K562 (cell line): ENCODE results near the gene ITGA2B. TPM values are rescaled to one million over a fixed set of nuclear protein-coding genes. Genes with fewer than 3 reads are reported as not detected.

Experiments
- ATAC-seq: fragments of 200-7000 bp; cut with Tn5 transposase; 3 replicates; pipeline ENCODE4 v1.9.1; 2020; ENCODE audit warnings: moderate library complexity
- BruUV-seq: library from RNA; stranded (reverse); fragments of 400-500 nt; replicated peaks from 2 replicates; lab custom pipeline; 2021; lab: Mats Ljungman, UMichigan
- CTCF ChIA-PET: fragments of 300-600 bp; formaldehyde crosslinking; extraction: SDS; loops from one replicate; lab custom pipeline; 2021; ENCODE audit warnings: low intra/inter-chr PET ratio; lab: Yijun Ruan, JAX
- POLR2A ChIA-PET: fragments of 300-600, 350-650 bp; sonication (Branson Sonifier 250); formaldehyde crosslinking; extraction: SDS; loops from one replicate; lab custom pipeline; 2021; ENCODE audit warnings: antibody characterized with exemption, inconsistent platforms; lab: Yijun Ruan, JAX
- DNase-seq, 4 experiments: peaks; one replicate each; pipeline versions ENCODE4 v3.0.0 to v3.0.0-alpha.2; 2011 to 2018; ENCODE audit warnings: low spot score in 3 of 4, mixed read lengths in 3 of 4; ENCODE audit errors: extremely low read depth in 1 of 4
- FAIRE-seq: peaks from 2 replicates; lab custom pipeline; 2011; peaks lifted over from hg19 to GRCh38; lab: Jason Lieb, UNC
- H2AFZ ChIP-seq: 2 replicates; pipeline ENCODE4 v1.6.0; 2011; ENCODE audit warnings: low read depth, low read length, control low read depth, inconsistent platforms
- H3K27ac ChIP-seq: fragments of 200-600 bp; 3 replicates; pipeline ENCODE4 v1.8.0; 2011; ENCODE audit warnings: low read depth, mild to moderate bottlenecking, control low read depth, inconsistent platforms, low read length, moderate library complexity, mixed read lengths; ENCODE audit errors: extremely low read depth
- H3K27me3 ChIP-seq, 2 experiments: fragments of 300-600 bp in 1 of 2; 2 replicates in 1 of 2; 3 replicates in 1 of 2; pipeline versions ENCODE4 v1.6.0 to v1.8.0; 2011; ENCODE audit warnings: inconsistent platforms in 2 of 2, low read length in 2 of 2, mild to moderate bottlenecking in 1 of 2, mixed read lengths in 1 of 2, moderate library complexity in 1 of 2; ENCODE audit not compliant: control insufficient read depth in 2 of 2, insufficient read depth in 2 of 2
- H3K36me3 ChIP-seq: fragments of 300-600 bp; 3 replicates; pipeline ENCODE4 v1.8.0; 2011; ENCODE audit warnings: mild to moderate bottlenecking, low read length, inconsistent platforms; ENCODE audit not compliant: control insufficient read depth, insufficient read depth
- H3K4me1 ChIP-seq, 2 experiments: fragments of 200-600 bp in 1 of 2; replicated peaks in 1 of 2; 2 replicates in 1 of 2; 3 replicates in 1 of 2; pipeline versions ENCODE4 v1.5.1 to v1.8.0; 2011; ENCODE audit warnings: inconsistent platforms in 2 of 2, low read length in 2 of 2, mild to moderate bottlenecking in 1 of 2, mixed read lengths in 1 of 2, moderate library complexity in 1 of 2; ENCODE audit not compliant: control insufficient read depth in 2 of 2, insufficient read depth in 2 of 2
- H3K4me2 ChIP-seq: 2 replicates; pipeline ENCODE4 v1.6.1; 2011; ENCODE audit warnings: low read length, control low read depth, inconsistent platforms, mixed read lengths; ENCODE audit not compliant: insufficient read depth
- H3K4me3 ChIP-seq: fragments of 200-600 bp; sonication (generic), shearing (Covaris generic); 2 replicates; pipeline ENCODE4 v1.5.1; 2016; ENCODE audit warnings: control low read depth, inconsistent platforms
- H3K79me2 ChIP-seq: fragments of 200-600 bp; 3 replicates; pipeline ENCODE4 v1.8.0; 2011; ENCODE audit warnings: low read length, inconsistent platforms; ENCODE audit not compliant: control insufficient read depth, insufficient read depth
- H3K9ac ChIP-seq, 2 experiments: 2 replicates each; pipeline versions ENCODE4 v1.6.0 to v1.6.1; 2011; ENCODE audit warnings: low read depth in 2 of 2, low read length in 2 of 2, control low read depth in 1 of 2, inconsistent platforms in 1 of 2, mild to moderate bottlenecking in 1 of 2, mixed read lengths in 1 of 2; ENCODE audit not compliant: insufficient read depth in 1 of 2
- H3K9me1 ChIP-seq: one replicate; pipeline ENCODE4 v1.6.0; 2011; ENCODE audit warnings: inconsistent platforms, mild to moderate bottlenecking, low read length, moderate library complexity; ENCODE audit not compliant: control insufficient read depth, insufficient read depth
- H3K9me3 ChIP-seq: replicated peaks from 2 replicates; pipeline ENCODE4 v1.5.1; 2011; ENCODE audit warnings: low read depth, low read length, inconsistent platforms; ENCODE audit not compliant: control insufficient read depth, insufficient read depth
- H4K20me1 ChIP-seq: replicated peaks from 2 replicates; pipeline ENCODE4 v1.6.1; 2011; ENCODE audit warnings: low read length, inconsistent platforms, mixed read lengths; ENCODE audit not compliant: control insufficient read depth, insufficient read depth
- ARID2 ChIP-seq: fragments of 450-650 bp; IDR thresholded peaks from 2 replicates; pipeline ENCODE4 v1.6.1; 2017; ENCODE audit warnings: antibody characterized with exemption, mild to moderate bottlenecking
- CTCFL ChIP-seq: IDR thresholded peaks from 2 replicates; pipeline ENCODE4 v1.6.1; 2011; ENCODE audit warnings: borderline replicate concordance, low read depth, mild to moderate bottlenecking, moderate library complexity, low read length; ENCODE audit not compliant: insufficient read depth, poor library complexity, severe bottlenecking
- EZH2 ChIP-seq: IDR thresholded peaks from 2 replicates; pipeline ENCODE4 v1.6.1; 2012; ENCODE audit warnings: low read depth, mild to moderate bottlenecking, inconsistent platforms, low read length, borderline replicate concordance
- FOSL1 ChIP-seq: fragments of 200-800 bp; sonication (Bioruptor generic); conservative IDR thresholded peaks from 2 replicates; pipeline ENCODE4 v1.6.1; 2016; ENCODE audit warnings: missing genetic modification characterization, missing compliant biosample characterization
- HIVEP1 ChIP-seq: fragments of 250-450 bp; sonication (Bioruptor Pico); IDR thresholded peaks from 2 replicates; pipeline ENCODE4 v1.4.0; 2020; ENCODE audit warnings: mild to moderate bottlenecking
- KDM4B ChIP-seq, 2 experiments: fragments of 450-650 bp in 1 of 2; sonication (generic) in 1 of 2; IDR thresholded peaks; 2 replicates each; pipeline ENCODE4 v1.6.1; 2016 to 2017; ENCODE audit warnings: borderline replicate concordance in 2 of 2, antibody characterized with exemption in 1 of 2, low read depth in 1 of 2, mild to moderate bottlenecking in 1 of 2
- MBD2 ChIP-seq: sonication (generic); IDR thresholded peaks from 2 replicates; pipeline ENCODE4 v1.6.1; 2016; ENCODE audit warnings: low read depth, borderline replicate concordance
- MTA2 ChIP-seq: fragments of 450-650 bp; IDR thresholded peaks from 2 replicates; pipeline ENCODE4 v1.6.1; 2016; ENCODE audit warnings: low read depth
- RAD21 ChIP-seq, 2 experiments: fragments of 250-450 bp in 1 of 2; fragments of 450-650 bp in 1 of 2; sonication (Bioruptor Pico) in 1 of 2; formaldehyde crosslinking in 1 of 2; IDR thresholded peaks in 1 of 2; conservative IDR thresholded peaks in 1 of 2; 2 replicates each; pipeline versions ENCODE4 v1.4.0 to v1.8.0; 2020 to 2022; ENCODE audit warnings: mild to moderate bottlenecking in 2 of 2, moderate library complexity in 1 of 2
- TCF15 ChIP-seq: fragments of 250-450 bp; sonication (Bioruptor Pico); IDR thresholded peaks from 2 replicates; pipeline ENCODE4 v1.8.0; 2022; ENCODE audit warnings: moderate library complexity, mild to moderate bottlenecking, inconsistent platforms
- ZKSCAN8 ChIP-seq: fragments of 200-800 bp; sonication (Bioruptor generic); IDR thresholded peaks from 2 replicates; pipeline ENCODE4 v1.6.1; 2016; ENCODE audit warnings: missing genetic modification characterization, missing compliant biosample characterization
- ZNF140 ChIP-seq: fragments of 250-450 bp; sonication (Bioruptor Pico); IDR thresholded peaks from 2 replicates; pipeline ENCODE4 v1.8.0; 2021; ENCODE audit warnings: moderate library complexity, mild to moderate bottlenecking, inconsistent platforms
- ZNF445 ChIP-seq: fragments of 250-450 bp; sonication (Bioruptor Pico); IDR thresholded peaks from 2 replicates; pipeline ENCODE4 v1.4.0; 2020; ENCODE audit warnings: low read depth, mild to moderate bottlenecking, moderate library complexity
- ZNF518B ChIP-seq: fragments of 250-450 bp; sonication (Bioruptor Pico); IDR thresholded peaks from 2 replicates; pipeline ENCODE4 v1.5.0; 2021; ENCODE audit warnings: mild to moderate bottlenecking, moderate library complexity
- ZNF785 ChIP-seq: fragments of 250-450 bp; sonication (Bioruptor Pico); IDR thresholded peaks from 2 replicates; pipeline ENCODE4 v1.4.0; 2020; ENCODE audit warnings: mild to moderate bottlenecking
- WGBS: fragments of 100-300 bp; shearing (Covaris generic); methylation state at CpG from one replicate; pipeline ENCODE4 v1.1.6; 2016; ENCODE audit warnings: low coverage, mixed read lengths; ENCODE audit not compliant: insufficient coverage; ENCODE audit errors: missing lambda C conversion rate; 5-methylcytosine and 5-hydroxymethylcytosine counted together
- in situ Hi-C: fragments of 300-500 bp; cut with MboI; formaldehyde crosslinking; loops from 4 replicates; pipeline ENCODE4 v1.15.0; 2018; ENCODE audit warnings: inconsistent platforms, mixed read lengths
- intact Hi-C: fragments of 100-400 bp; cut with micrococcal nuclease; formaldehyde crosslinking; loops from 2 replicates; pipeline ENCODE4 v1.14.2; 2022
- polyA plus RNA-seq, 8 experiments: library from polyadenylated mRNA; depleted of rRNA in 4 of 8; stranded (reverse) in 5 of 8; unstranded in 3 of 8; fragments of >200 nt; fragmentation: Nextera tagmentation in 2 of 8; fragmentation: Illumina TruSeq in 1 of 8; extraction: Ambion mirVana in 2 of 8; extraction: Trizol in 1 of 8; gene quantifications; 2 replicates each; pipeline versions ENCODE4 v1.2.1 to v1.2.3, GENCODE V29; 2011 to 2014; ENCODE audit warnings: inconsistent platforms in 1 of 8, missing spikeins in 1 of 8
- total RNA-seq, 7 experiments: library from RNA; depleted of rRNA in 6 of 7; stranded (reverse); fragments of >200 nt in 6 of 7; fragmentation: Illumina TruSeq in 2 of 7; extraction: Trizol in 2 of 7; gene quantifications; 2 replicates each; pipeline versions ENCODE4 v1.2.1 to v1.2.3, GENCODE V29; 2011 to 2021; ENCODE audit warnings: low replicate concordance in 1 of 7

The ITGA2B gene
- total and polyA plus RNA-seq, 9 of the 15 experiments (the other 6 are each of a cell fraction or from before 2014, with no cell fraction given): 1.1 to 26.4 (median 5.6) TPM

GRCh38 chr17:44345454-44346026, 43.9 kb downstream of the ITGA2B start:
- Histone ChIP-seq H3K4me3 (peak overlapping the region; percentile 65), H2AFZ (peak overlapping the region; percentile 80), H3K27ac (peak overlapping the region; percentile 44), H3K27me3 (no peaks in the 10 kb centered on the region; a peak in 1 of 5 replicates), H3K9me3 (no peaks in the 10 kb centered on the region), H4K20me1 (0 out of 2 replicates have a peak, but pooled peaks cover 4% of the 10 kb centered on the region), H3K9ac (peak overlapping the region; percentile 76 to 91), H3K36me3 (no peaks in the 10 kb centered on the region), H3K4me2 (peak overlapping the region; percentile 98), H3K9me1 (no peaks in the 10 kb centered on the region), H3K4me1 (peaks cover 10 to 36% of the 10 kb centered on the region in 2 experiments; a peak in 3 of 5 replicates), H3K79me2 (no peaks in the 10 kb centered on the region)
- ATAC-seq (peak; percentile 58), FAIRE-seq (peak; percentile 48), DNase-seq (peak; percentile 55 to 64 (median 58))
- intact Hi-C loops (loop anchor here (1.0 kb wide), 2 partner anchors 135 to 147 kb away; no protein-coding TSS in a partner anchor), in situ Hi-C loops (loop anchor here (25.0 kb wide), 1 partner anchor 408 kb away; the partner anchor contains the start of gene PPY)
- CTCF ChIA-PET: interaction anchor here (0.5 to 3.5 kb wide), 3 partner anchors 14 to 425 kb away, joined by 3 to 36 read pairs (median 3); no protein-coding TSS in a partner anchor
- POLR2A ChIA-PET: interaction anchor here (0.6 to 2.7 kb wide), 12 partner anchors 11 to 222 kb away, joined by 3 to 8 read pairs (median 3); partner anchors contain the start of gene HDAC5
- TSS peak; percentile 84 for BruUV-seq
- 9% methylated on average over 21 of the region's 21 CpGs for whole genome bisulfite sequencing
- TF ChIP-seq ARID2: no peak
- TF ChIP-seq HIVEP1 (CRISPR knock-in tag): no peak
- no peak for TF ChIP-seq ZNF518B (CRISPR knock-in tag)
- TF ChIP-seq EZH2: no peak
- TF ChIP-seq ZNF445 (CRISPR knock-in tag): no peak
- no peak for TF ChIP-seq ZNF785 (CRISPR knock-in tag)
- TF ChIP-seq ZNF140 (CRISPR knock-in tag): no peak
- TF ChIP-seq MTA2: no peak
- TF ChIP-seq MBD2: no peak
- no peak for TF ChIP-seq FOSL1 (tag)
- TF ChIP-seq ZKSCAN8 (CRISPR knock-in tag): no peak
- no peak for TF ChIP-seq TCF15 (CRISPR knock-in tag)
- TF ChIP-seq RAD21 (CRISPR knock-in tag; conservative IDR thresholded peaks at IDR 0.05 in 1 of 2, IDR thresholded peaks at IDR 0.05 in 1 of 2): peak; percentile 43 to 57
- TF ChIP-seq KDM4B (IDR thresholded peaks at IDR 0.05; ENCODE audit: borderline replicate concordance in 2 of 2, low read depth in 1 of 2): no peak
- TF ChIP-seq CTCFL: peak; percentile 49
